GM03348 (cell line): ENCODE measurements around the gene B3GALNT2.

Experiments
- DNase-seq: peaks from one replicate; pipeline ENCODE4 v3.0.0; 2012; ENCODE audit warnings: low spot score

The B3GALNT2 gene

GRCh38 chr1:235409042-235409820 is 95.0 kb downstream of the B3GALNT2 start:
- DNase-seq: no peak

- DNase-seq: no peak
Measured at GRCh38 chr1:235408503-235408960, 95.7 kb downstream of the B3GALNT2 start.

- DNase-seq: no peak
Measured at GRCh38 chr1:235407419-235407818, 96.8 kb downstream of the B3GALNT2 start.

GRCh38 chr1:235404190-235404589 is 100.1 kb downstream of the B3GALNT2 start:
- no peak for DNase-seq

GRCh38 chr1:235403593-235403992 is 100.7 kb downstream of the B3GALNT2 start:
- no peak for DNase-seq

- no peak for DNase-seq
Measured at GRCh38 chr1:235402457-235403200, 101.6 kb downstream of the B3GALNT2 start.

GRCh38 chr1:235401251-235401650 is 103.0 kb downstream of the B3GALNT2 start:
- DNase-seq: peak; percentile 28
